Astrocyte (in vitro differentiated cells and primary cell): ENCODE data around the gene P2RY12. TPM values are rescaled to one million over a fixed set of nuclear protein-coding genes. Genes with fewer than 3 reads are reported as not detected.

Source experiments
- DNase-seq: peaks from one replicate; pipeline ENCODE4 v3.0.0-alpha.2; 2010; ENCODE audit warnings: low read depth
- FAIRE-seq: peaks from 2 replicates; lab custom pipeline; 2011; peaks lifted over from hg19 to GRCh38; lab: Jason Lieb, UNC
- H2AFZ ChIP-seq: 2 replicates; pipeline ENCODE4 v1.6.0; 2012; ENCODE audit warnings: low read depth, low read length, inconsistent platforms
- H3K27ac ChIP-seq: 2 replicates; pipeline ENCODE4 v1.5.1; 2011; ENCODE audit warnings: low read depth, low read length, inconsistent platforms
- H3K27me3 ChIP-seq: 2 replicates; pipeline ENCODE4 v1.6.0; 2011; ENCODE audit warnings: low read length, inconsistent platforms; ENCODE audit not compliant: insufficient read depth
- H3K36me3 ChIP-seq: 2 replicates; pipeline ENCODE4 v1.5.1; 2011; ENCODE audit warnings: low read length, inconsistent platforms; ENCODE audit not compliant: insufficient read depth
- H3K4me1 ChIP-seq: 2 replicates; pipeline ENCODE4 v1.5.1; 2011; ENCODE audit warnings: low read length, inconsistent platforms; ENCODE audit not compliant: insufficient read depth
- H3K4me2 ChIP-seq: 2 replicates; pipeline ENCODE4 v1.6.0; 2012; ENCODE audit warnings: low read length, inconsistent platforms
- H3K4me3 ChIP-seq: 2 replicates; pipeline ENCODE4 v1.5.1; 2011; ENCODE audit warnings: low read depth, mild to moderate bottlenecking, low read length, inconsistent platforms; ENCODE audit not compliant: insufficient read depth
- H3K79me2 ChIP-seq: 2 replicates; pipeline ENCODE4 v1.6.0; 2012; ENCODE audit warnings: mild to moderate bottlenecking, low read length, inconsistent platforms; ENCODE audit not compliant: insufficient read depth
- H3K9ac ChIP-seq: 2 replicates; pipeline ENCODE4 v1.6.0; 2012; ENCODE audit warnings: mild to moderate bottlenecking, low read length, inconsistent platforms
- H3K9me3 ChIP-seq: 2 replicates; pipeline ENCODE4 v1.5.1; 2012; ENCODE audit warnings: low read depth, mild to moderate bottlenecking, low read length, inconsistent platforms; ENCODE audit not compliant: insufficient read depth
- H4K20me1 ChIP-seq: 2 replicates; pipeline ENCODE4 v1.6.0; 2012; ENCODE audit warnings: low read length, inconsistent platforms; ENCODE audit not compliant: insufficient read depth
- H3K27ac Mint-ChIP-seq: one replicate; pipeline ENCODE4 v1.8.0; 2021; ENCODE audit warnings: mild to moderate bottlenecking, mixed read lengths; ENCODE audit not compliant: unreplicated experiment
- H3K27me3 Mint-ChIP-seq: one replicate; pipeline ENCODE4 v1.8.0; 2021; ENCODE audit warnings: low read depth, mixed read lengths; ENCODE audit not compliant: unreplicated experiment
- H3K36me3 Mint-ChIP-seq: one replicate; pipeline ENCODE4 v1.8.0; 2021; ENCODE audit warnings: low read depth, mixed read lengths; ENCODE audit not compliant: unreplicated experiment
- H3K4me1 Mint-ChIP-seq: one replicate; pipeline ENCODE4 v1.8.0; 2021; ENCODE audit warnings: low read depth, mixed read lengths; ENCODE audit not compliant: unreplicated experiment
- H3K4me3 Mint-ChIP-seq: one replicate; pipeline ENCODE4 v1.8.0; 2021; ENCODE audit warnings: mild to moderate bottlenecking, moderate library complexity, mixed read lengths; ENCODE audit not compliant: unreplicated experiment
- H3K9me3 Mint-ChIP-seq: one replicate; pipeline ENCODE4 v1.8.0; 2021; ENCODE audit warnings: mild to moderate bottlenecking, mixed read lengths; ENCODE audit not compliant: unreplicated experiment
- EZH2 ChIP-seq: IDR thresholded peaks from 2 replicates; pipeline ENCODE4 v1.6.1; 2012; ENCODE audit warnings: mild to moderate bottlenecking, low read length, inconsistent platforms; ENCODE audit not compliant: insufficient read depth
- total RNA-seq: library from RNA; stranded (reverse); gene quantifications from 2 replicates; pipeline ENCODE4 v1.2.1, GENCODE V29; 2021
- TF ChIP-seq, protein P1 (sequence below): IDR thresholded peaks from 2 replicates; pipeline ENCODE4 v1.5.1; 2011; ENCODE audit warnings: low read depth, mild to moderate bottlenecking, inconsistent platforms, low read length, moderate library complexity; ENCODE audit not compliant: insufficient read depth

The P2RY12 gene
- total RNA-seq, 1 donor from 2014 or later = not detected

DNA sequence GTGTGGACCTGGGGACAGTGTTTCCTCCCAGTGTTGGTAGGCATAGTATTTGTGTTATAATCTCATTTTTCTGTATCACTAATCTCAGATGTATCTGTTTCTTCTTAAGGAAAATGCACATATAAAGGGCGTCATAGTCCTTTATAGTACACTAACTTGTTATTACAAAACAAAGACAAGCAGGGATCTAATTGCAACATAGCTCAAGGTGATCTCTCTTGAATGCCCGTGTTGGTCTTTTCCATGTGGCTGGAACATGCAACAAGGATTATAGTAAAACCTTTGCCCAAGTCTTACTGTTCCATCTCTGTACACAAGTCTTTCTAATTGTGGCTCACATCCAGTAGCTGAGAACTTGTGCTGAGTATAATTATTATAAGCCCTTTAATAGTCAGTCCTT, 64.4 kb downstream of the P2RY12 start:
- TF ChIP-seq, protein P1, sequence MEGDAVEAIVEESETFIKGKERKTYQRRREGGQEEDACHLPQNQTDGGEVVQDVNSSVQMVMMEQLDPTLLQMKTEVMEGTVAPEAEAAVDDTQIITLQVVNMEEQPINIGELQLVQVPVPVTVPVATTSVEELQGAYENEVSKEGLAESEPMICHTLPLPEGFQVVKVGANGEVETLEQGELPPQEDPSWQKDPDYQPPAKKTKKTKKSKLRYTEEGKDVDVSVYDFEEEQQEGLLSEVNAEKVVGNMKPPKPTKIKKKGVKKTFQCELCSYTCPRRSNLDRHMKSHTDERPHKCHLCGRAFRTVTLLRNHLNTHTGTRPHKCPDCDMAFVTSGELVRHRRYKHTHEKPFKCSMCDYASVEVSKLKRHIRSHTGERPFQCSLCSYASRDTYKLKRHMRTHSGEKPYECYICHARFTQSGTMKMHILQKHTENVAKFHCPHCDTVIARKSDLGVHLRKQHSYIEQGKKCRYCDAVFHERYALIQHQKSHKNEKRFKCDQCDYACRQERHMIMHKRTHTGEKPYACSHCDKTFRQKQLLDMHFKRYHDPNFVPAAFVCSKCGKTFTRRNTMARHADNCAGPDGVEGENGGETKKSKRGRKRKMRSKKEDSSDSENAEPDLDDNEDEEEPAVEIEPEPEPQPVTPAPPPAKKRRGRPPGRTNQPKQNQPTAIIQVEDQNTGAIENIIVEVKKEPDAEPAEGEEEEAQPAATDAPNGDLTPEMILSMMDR = no peak
- TF ChIP-seq EZH2 = no peak
- FAIRE-seq (peak; percentile 20), DNase-seq (no peak)
- H3K27ac ChIP-seq = no peak overlapping the region
- no peak overlapping the region for H3K4me3 Mint-ChIP-seq
- no peaks in the 10 kb centered on the region for H3K36me3 Mint-ChIP-seq
- H3K4me1 Mint-ChIP-seq = peaks cover 16% of the 10 kb centered on the region
- no peak overlapping the region for H3K4me2 ChIP-seq
- no peaks in the 10 kb centered on the region for H3K27me3 ChIP-seq
- no peaks in the 10 kb centered on the region for H3K36me3 ChIP-seq
- H3K79me2 ChIP-seq = no peaks in the 10 kb centered on the region
- no peak overlapping the region for H2AFZ ChIP-seq
- no peaks in the 10 kb centered on the region for H4K20me1 ChIP-seq
- no peaks in the 10 kb centered on the region for H3K9me3 Mint-ChIP-seq
- no peaks in the 10 kb centered on the region for H3K27me3 Mint-ChIP-seq
- H3K9me3 ChIP-seq = no peaks in the 10 kb centered on the region
- no peak overlapping the region for H3K4me3 ChIP-seq
- H3K27ac Mint-ChIP-seq = no peak overlapping the region
- H3K9ac ChIP-seq = no peak overlapping the region
- H3K4me1 ChIP-seq = peaks cover 3% of the 10 kb centered on the region

DNA sequence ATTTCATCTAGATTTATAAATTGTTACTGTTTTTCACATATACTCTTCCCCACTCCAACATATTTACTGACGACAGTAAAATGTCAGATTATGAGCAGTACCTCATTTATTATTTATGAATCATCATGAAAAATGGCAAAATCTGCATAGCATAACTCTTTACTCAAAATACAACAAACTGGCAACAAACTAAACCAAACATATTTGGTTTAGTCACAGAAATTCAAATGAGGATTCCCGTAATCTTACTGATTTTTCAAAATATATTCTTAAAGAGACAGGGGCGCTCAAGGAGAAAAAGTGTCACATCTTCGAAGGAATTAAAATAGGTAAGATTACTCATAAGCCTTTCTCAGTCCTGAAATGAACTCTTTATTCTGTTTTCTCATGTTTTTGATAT, 64.9 kb downstream of the P2RY12 start:
- no peak overlapping the region for H3K9ac ChIP-seq
- H2AFZ ChIP-seq = no peak overlapping the region
- Mint-ChIP-seq H3K36me3 (peaks cover 3% of the 10 kb centered on the region), H3K4me1 (peaks cover 20% of the 10 kb centered on the region), H3K27ac (no peak overlapping the region), H3K4me3 (no peak overlapping the region), H3K9me3 (no peaks in the 10 kb centered on the region), H3K27me3 (no peaks in the 10 kb centered on the region)
- no peak overlapping the region for H3K27ac ChIP-seq
- no peak for FAIRE-seq
- no peaks in the 10 kb centered on the region for H3K27me3 ChIP-seq
- H3K4me2 ChIP-seq = no peak overlapping the region
- H3K9me3 ChIP-seq = no peaks in the 10 kb centered on the region
- H3K36me3 ChIP-seq = no peaks in the 10 kb centered on the region
- H3K4me1 ChIP-seq = peaks cover 3% of the 10 kb centered on the region
- peak; percentile 36 for DNase-seq
- H4K20me1 ChIP-seq = no peaks in the 10 kb centered on the region
- TF ChIP-seq, protein P1 = no peak
- no peak for TF ChIP-seq EZH2
- no peaks in the 10 kb centered on the region for H3K79me2 ChIP-seq
- H3K4me3 ChIP-seq = no peak overlapping the region

DNA sequence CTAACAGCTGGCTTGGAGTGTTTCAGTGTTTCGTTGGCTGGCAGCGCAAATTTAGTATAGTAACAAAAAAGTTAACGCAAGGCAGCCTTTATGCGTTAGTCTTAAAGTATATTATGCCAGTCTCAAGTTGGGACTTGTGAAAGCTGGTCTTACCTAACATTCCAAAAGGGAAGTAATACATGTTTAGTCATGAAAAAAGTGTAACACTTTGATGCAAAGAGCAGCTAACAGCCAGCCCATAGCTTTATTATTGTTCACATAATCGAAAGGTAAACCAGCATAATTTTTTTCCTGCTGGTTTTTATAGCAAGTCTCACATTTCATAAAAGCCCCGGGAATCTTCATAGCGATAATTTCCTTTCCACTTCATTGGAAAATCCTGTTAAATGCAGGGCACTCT, 65.6 kb downstream of the P2RY12 start:
- Histone ChIP-seq H3K4me3 (no peak overlapping the region), H3K27ac (no peak overlapping the region), H3K79me2 (no peaks in the 10 kb centered on the region), H2AFZ (no peak overlapping the region), H3K4me2 (no peak overlapping the region), H3K36me3 (no peaks in the 10 kb centered on the region), H3K9ac (no peak overlapping the region), H4K20me1 (no peaks in the 10 kb centered on the region), H3K4me1 (peaks cover 3% of the 10 kb centered on the region), H3K27me3 (no peaks in the 10 kb centered on the region), H3K9me3 (no peaks in the 10 kb centered on the region)
- peaks cover 3% of the 10 kb centered on the region for H3K36me3 Mint-ChIP-seq
- DNase-seq (no peak), FAIRE-seq (no peak)
- H3K27ac Mint-ChIP-seq = no peak overlapping the region
- no peaks in the 10 kb centered on the region for H3K27me3 Mint-ChIP-seq
- no peak overlapping the region for H3K4me3 Mint-ChIP-seq
- peaks cover 23% of the 10 kb centered on the region for H3K4me1 Mint-ChIP-seq
- no peaks in the 10 kb centered on the region for H3K9me3 Mint-ChIP-seq
- TF ChIP-seq EZH2 = no peak
- TF ChIP-seq, protein P1 = no peak
